Measurements from ENCODE around the gene BANP. TPM values are rescaled to one million over a fixed set of nuclear protein-coding genes. Genes with fewer than 3 reads are reported as not detected.
"Not testable (repeated sequence)": the region's sequence is repeated elsewhere in the genome, so short reads cannot be mapped to it uniquely, and the experiment has no call there.

BANP gene
- total RNA-seq, 1 donor from 2014 or later, result 25.5 TPM

DNA sequence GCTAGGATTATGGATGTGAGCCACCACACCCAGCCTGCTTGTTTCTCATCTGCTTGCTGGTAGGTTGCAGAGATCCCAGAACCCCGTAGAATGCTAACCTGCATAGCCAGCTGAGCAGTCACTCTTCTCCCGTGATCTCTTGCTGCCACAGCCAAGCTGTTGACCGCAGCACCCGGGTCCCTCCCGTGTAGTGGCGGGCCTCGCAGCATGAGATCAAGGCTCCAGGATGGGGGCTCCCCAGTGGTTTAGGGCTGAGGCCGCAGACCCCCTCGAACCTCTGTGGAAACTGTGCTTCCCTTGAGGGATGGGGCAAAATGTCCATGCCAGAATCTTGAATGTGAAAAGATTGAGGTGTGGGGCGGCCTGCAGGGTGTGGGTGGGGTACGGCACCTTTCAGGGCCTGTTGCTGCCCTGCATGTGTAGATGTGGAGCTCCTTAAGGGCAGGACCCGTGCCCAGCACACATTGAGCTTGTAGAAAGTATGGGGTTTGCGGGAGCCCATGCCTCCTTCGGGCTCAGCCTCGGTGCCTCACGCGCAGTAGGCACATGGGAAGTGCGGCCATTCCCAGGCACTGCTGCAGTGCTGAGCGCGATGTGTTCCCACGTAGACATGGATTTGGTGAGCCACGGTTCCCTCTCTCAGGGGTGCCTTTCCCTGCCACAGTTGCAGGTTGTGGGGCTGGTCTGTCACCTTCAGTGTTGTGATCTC is 99.9 kb downstream of the BANP start:
- no peak overlapping the region for H3K4me3 Mint-ChIP-seq (ENCODE audit: unreplicated experiment)
- peaks cover 1% of the 10 kb centered on the region for H3K27me3 Mint-ChIP-seq (ENCODE audit: unreplicated experiment)
- no peaks in the 10 kb centered on the region for H3K9me3 Mint-ChIP-seq (ENCODE audit: unreplicated experiment)
- TF ChIP-seq, protein P1, sequence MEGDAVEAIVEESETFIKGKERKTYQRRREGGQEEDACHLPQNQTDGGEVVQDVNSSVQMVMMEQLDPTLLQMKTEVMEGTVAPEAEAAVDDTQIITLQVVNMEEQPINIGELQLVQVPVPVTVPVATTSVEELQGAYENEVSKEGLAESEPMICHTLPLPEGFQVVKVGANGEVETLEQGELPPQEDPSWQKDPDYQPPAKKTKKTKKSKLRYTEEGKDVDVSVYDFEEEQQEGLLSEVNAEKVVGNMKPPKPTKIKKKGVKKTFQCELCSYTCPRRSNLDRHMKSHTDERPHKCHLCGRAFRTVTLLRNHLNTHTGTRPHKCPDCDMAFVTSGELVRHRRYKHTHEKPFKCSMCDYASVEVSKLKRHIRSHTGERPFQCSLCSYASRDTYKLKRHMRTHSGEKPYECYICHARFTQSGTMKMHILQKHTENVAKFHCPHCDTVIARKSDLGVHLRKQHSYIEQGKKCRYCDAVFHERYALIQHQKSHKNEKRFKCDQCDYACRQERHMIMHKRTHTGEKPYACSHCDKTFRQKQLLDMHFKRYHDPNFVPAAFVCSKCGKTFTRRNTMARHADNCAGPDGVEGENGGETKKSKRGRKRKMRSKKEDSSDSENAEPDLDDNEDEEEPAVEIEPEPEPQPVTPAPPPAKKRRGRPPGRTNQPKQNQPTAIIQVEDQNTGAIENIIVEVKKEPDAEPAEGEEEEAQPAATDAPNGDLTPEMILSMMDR (IDR thresholded peaks at IDR 0.05; ENCODE audit: partially characterized antibody, unreplicated experiment), result no peak
- DNase-seq, result peak; percentile 9
- H3K4me1 Mint-ChIP-seq (ENCODE audit: low read depth, unreplicated experiment), result no peaks in the 10 kb centered on the region
- H3K36me3 Mint-ChIP-seq (ENCODE audit: unreplicated experiment), result peaks cover 12% of the 10 kb centered on the region
- no peak overlapping the region for H3K27ac Mint-ChIP-seq (ENCODE audit: unreplicated experiment)

DNA sequence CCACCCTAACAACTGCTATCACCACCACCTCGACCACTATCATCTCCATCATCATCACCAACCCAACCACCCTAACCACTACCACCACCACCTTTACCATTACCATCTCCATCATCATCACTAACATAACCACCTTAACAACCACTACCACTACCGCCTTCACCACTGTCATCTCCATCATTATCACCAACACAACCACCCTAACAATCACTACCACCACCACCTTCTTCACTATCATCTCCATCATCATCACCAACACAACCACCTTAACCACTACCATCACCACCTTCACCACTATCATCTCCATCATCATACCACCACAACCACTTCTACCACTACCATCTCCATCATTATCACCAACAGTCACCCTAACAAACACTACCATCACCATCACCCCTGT is 101.4 kb downstream of the BANP start:
- no peaks in the 10 kb centered on the region for H3K4me1 Mint-ChIP-seq (ENCODE audit: low read depth, unreplicated experiment)
- H3K4me3 Mint-ChIP-seq (ENCODE audit: unreplicated experiment), result no peak overlapping the region
- TF ChIP-seq, protein P1 (IDR thresholded peaks at IDR 0.05; ENCODE audit: partially characterized antibody, unreplicated experiment), result no peak
- no peaks in the 10 kb centered on the region for H3K9me3 Mint-ChIP-seq (ENCODE audit: unreplicated experiment)
- H3K36me3 Mint-ChIP-seq (ENCODE audit: unreplicated experiment), result peaks cover 12% of the 10 kb centered on the region
- peaks cover 1% of the 10 kb centered on the region for H3K27me3 Mint-ChIP-seq (ENCODE audit: unreplicated experiment)
- no peak overlapping the region for H3K27ac Mint-ChIP-seq (ENCODE audit: unreplicated experiment)
- no peak for DNase-seq

DNA sequence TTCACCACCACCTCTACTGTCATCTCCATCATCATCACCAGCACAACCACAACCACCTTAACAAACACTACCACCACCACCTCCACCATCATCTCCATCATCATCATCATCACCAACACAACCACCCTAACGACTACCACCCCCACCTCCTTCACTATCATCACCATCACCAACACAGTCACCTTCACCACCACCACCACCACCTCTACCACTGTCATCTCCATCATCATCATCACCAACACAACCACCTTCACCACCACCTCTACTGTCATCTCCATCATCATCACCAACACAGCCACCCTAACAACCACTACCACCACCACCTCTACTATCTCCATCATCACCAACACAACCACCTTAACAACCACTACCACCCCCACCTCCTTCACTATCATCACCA is 102.2 kb downstream of the BANP start:
- DNase-seq; H3K27me3 Mint-ChIP-seq (ENCODE audit: unreplicated experiment): not testable (repeated sequence)

DNA sequence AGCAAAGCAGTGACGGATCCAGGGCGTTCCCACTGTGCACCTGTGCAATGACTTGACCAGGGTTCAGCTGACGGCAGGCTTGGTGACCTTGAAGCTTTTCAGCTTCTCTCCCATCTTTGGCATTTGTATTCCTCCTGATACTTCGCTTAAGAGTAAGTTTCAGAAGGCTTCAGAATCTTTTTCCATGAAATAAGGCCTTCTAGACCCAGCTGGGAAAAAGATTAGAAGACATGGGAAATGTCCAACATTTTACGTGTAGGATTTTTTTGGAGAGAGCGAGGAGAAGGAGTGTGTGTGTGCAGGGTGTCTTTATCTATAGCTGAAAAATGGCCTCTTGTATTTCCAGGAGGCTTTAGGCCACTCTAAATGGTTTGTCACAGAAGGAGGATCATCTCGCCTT is 104.1 kb downstream of the BANP start:
- no peak overlapping the region for H3K27ac Mint-ChIP-seq (ENCODE audit: unreplicated experiment)
- no peak overlapping the region for H3K4me3 Mint-ChIP-seq (ENCODE audit: unreplicated experiment)
- H3K4me1 Mint-ChIP-seq (ENCODE audit: low read depth, unreplicated experiment), result no peaks in the 10 kb centered on the region
- TF ChIP-seq, protein P1 (IDR thresholded peaks at IDR 0.05; ENCODE audit: partially characterized antibody, unreplicated experiment), result no peak
- no peaks in the 10 kb centered on the region for H3K36me3 Mint-ChIP-seq (ENCODE audit: unreplicated experiment)
- H3K9me3 Mint-ChIP-seq (ENCODE audit: unreplicated experiment), result no peaks in the 10 kb centered on the region
- DNase-seq, result no peak
- peaks cover 1% of the 10 kb centered on the region for H3K27me3 Mint-ChIP-seq (ENCODE audit: unreplicated experiment)

More for the DNA sequence above, 102.2 kb downstream of the BANP start:
- H3K4me1 Mint-ChIP-seq (ENCODE audit: low read depth, unreplicated experiment); H3K36me3 Mint-ChIP-seq (ENCODE audit: unreplicated experiment); H3K4me3 Mint-ChIP-seq (ENCODE audit: unreplicated experiment); H3K27ac Mint-ChIP-seq (ENCODE audit: unreplicated experiment); H3K9me3 Mint-ChIP-seq (ENCODE audit: unreplicated experiment): not testable (repeated sequence)

DNA sequence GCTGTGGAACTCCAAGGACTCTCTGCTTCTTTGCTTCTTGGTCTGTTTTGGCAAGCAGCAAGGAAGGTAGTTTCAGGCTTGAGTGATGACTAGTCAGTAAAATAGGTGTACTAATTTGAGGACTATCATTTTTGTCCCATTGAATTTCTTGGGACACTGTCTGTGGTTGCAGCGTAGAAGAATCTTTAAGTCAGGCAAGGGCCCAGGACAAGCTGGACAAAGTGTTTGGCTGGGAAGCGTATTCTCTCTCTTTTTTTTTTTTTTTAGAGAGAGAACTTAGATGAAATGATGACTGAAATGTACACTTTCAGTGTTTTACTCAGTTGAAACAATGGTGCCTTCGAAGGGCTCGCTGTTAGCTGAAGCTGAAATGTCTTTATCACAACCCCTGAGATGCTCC is 105.0 kb downstream of the BANP start:
- H3K36me3 Mint-ChIP-seq (ENCODE audit: unreplicated experiment), result no peaks in the 10 kb centered on the region
- DNase-seq, result no peak
- no peak overlapping the region for H3K27ac Mint-ChIP-seq (ENCODE audit: unreplicated experiment)
- H3K4me3 Mint-ChIP-seq (ENCODE audit: unreplicated experiment), result no peak overlapping the region
- H3K27me3 Mint-ChIP-seq (ENCODE audit: unreplicated experiment), result peaks cover 1% of the 10 kb centered on the region
- TF ChIP-seq, protein P1 (IDR thresholded peaks at IDR 0.05; ENCODE audit: partially characterized antibody, unreplicated experiment), result no peak
- no peaks in the 10 kb centered on the region for H3K4me1 Mint-ChIP-seq (ENCODE audit: low read depth, unreplicated experiment)
- no peaks in the 10 kb centered on the region for H3K9me3 Mint-ChIP-seq (ENCODE audit: unreplicated experiment)
